GM21619 (cell line): ENCODE data around the gene SLF1.
"Not testable (repeated sequence)": the region's sequence is repeated elsewhere in the genome, so short reads cannot be mapped to it uniquely, and the experiment has no call there.

Source experiments
- ATAC-seq: cut with Tn5 transposase; IDR thresholded peaks from one replicate; pipeline ENCODE4 v1.9.1; 2021; ENCODE audit not compliant: unreplicated experiment

The SLF1 gene

DNA sequence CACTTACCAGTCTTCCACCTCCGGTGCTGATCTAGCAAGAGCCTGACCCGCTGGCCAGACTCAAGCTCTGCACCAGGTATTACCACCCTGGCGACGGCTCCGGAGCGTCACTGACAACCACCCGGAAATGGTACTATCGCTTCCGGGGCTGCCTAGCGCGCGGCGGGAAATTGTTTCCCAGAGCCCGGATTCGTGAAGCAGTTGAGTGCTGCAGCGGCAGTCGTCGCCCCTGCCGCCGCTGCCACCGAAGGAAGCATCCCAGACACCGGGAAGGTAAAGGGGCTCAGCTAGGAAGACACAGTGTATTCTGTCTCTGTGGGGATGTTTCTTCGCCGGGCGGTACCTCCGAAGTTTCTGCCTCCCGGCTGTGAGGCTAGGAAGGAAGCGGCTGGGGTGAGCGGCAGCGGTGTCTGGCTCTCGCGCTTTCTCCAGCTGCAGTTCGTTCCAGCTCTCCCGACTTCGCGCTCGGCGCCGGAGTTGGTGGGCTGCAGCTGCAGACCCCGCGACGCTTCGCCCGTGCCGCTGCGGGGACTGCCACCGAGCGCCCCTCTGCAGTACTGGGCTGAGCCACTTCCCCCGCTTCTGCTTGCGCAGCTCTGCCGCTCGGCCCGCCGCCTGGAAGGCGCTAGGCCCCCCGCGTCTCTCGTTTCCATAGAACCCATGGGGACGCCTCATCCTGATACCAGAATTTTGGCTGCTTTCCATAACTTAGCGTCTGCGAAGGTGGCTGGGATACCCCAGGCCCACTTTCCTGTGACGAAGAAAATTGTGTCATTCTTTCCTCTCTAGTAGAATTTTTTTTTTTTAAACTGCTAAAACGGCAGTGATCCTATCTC, at the start of gene SLF1, which contains the start of gene KIAA0825:
Gene SLF1, plus strand, starts transcription at position 177 of the 836 bp plus-strand sequence. CDS start 10,142 bp downstream, outside the sequence.
Gene KIAA0825, minus strand, starts transcription at position 112 of the 836 bp plus-strand sequence. CDS start 81,478 bp downstream, outside the sequence.
- peak; percentile 96 for ATAC-seq

- no peak for ATAC-seq
These were observed 47.1 kb upstream of the SLF1 start for GRCh38 chr5:94571415-94571814.

DNA sequence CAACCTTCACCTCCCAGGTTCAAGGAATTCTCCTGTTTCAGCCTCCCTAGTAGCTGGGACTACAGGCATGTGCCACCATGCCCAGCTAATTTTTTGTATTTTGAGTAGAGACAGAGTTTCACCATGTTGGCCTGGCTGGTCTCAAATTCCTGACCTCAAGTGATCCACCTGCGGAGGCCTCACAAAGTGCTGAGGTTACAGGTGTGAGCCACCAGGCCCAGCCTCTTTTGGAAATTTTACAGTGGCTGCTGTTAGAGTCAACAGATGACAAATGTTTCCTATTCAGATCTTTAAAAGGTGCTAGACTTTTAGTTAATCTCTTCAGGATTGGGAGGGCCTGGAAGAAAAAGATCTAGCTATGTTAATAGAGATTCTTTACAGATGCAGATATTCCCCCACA, 45.1 kb upstream of the SLF1 start:
- ATAC-seq: not testable (repeated sequence)

GRCh38 chr5:94575196-94575595, 43.3 kb upstream of the SLF1 start:
- no peak for ATAC-seq

GRCh38 chr5:94577466-94578245, 40.8 kb upstream of the SLF1 start:
- ATAC-seq: peak; percentile 78

DNA sequence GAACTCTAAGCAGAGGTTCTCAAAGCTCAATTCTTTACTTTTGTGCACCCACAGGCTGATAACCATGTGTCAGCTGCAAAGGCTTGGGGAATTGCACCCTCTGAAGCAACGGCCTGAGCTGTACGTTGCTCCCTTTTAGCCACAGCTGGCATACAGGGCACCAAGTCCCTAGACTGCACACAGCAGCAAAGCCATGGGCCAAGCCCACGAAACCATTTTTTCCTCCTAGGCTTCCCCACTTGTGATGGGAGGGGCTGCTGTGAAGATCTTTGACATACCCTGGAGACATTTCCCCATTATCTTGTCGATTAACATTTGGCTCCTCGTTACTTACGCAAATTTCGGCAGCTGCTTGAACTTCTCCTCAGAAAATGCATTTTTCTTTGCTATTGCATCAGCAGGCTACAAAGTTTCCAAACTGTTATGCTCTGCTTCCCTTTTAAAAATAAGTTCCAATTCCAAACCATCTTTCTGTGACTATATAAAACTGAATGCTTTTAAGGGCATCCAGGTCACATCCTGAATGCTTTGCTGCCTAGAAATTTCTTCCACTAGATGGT, 23.1 kb upstream of the SLF1 start:
- ATAC-seq: no peak

DNA sequence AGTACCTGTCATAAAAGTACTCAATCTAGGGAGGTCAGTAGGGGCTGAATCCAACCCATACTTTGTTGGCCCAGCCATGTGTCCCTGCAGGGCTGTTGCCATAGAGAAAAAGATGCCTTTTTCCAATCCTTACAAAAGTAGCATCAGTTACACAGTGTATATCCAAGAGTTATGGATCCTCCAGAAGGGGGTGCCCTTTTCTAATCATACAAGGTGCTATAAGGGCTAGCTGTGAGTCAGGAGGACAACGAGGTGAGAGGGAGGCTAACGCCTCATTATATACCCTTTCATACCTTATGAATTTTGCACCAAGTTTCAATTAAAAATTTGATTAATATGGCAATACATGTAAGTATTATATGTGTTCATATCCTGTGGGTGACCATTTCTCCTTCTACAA, 4.9 kb upstream of the SLF1 start:
- no peak for ATAC-seq

DNA sequence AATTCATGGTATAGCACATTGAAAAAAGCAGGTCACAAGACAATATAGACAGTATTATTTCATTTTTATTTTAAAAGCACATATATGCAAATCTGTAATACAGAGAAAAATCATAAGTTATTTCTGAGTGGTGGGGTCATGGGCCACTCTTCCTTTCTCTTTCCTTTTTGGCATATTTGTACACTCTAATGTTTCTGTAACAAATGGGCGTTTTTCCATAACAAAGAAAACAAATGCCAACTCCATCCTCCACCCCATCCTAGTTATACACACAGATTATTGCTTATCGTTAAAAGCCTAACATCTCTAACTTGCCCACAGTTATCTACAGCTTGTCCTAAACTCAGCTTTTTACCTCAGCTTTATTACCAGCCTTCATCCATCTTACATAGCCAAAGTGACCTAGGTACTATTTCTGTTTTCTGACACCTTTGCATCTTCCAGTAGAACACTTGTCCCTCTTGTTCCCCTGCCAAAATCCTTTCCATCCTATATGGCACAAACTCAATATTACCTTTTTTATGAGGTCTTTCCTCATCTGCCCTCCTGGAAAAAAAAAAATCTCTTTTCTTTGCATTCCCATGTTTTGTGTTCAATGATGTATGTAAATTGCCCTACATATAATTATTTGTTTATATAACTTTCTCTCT, 4.2 kb upstream of the SLF1 start:
- ATAC-seq: no peak

GRCh38 chr5:94615862-94616261, 2.6 kb upstream of the SLF1 start:
- ATAC-seq: no peak

- ATAC-seq: peak; percentile 29
These were observed 408 bp upstream of the SLF1 start for GRCh38 chr5:94618029-94618492.

DNA sequence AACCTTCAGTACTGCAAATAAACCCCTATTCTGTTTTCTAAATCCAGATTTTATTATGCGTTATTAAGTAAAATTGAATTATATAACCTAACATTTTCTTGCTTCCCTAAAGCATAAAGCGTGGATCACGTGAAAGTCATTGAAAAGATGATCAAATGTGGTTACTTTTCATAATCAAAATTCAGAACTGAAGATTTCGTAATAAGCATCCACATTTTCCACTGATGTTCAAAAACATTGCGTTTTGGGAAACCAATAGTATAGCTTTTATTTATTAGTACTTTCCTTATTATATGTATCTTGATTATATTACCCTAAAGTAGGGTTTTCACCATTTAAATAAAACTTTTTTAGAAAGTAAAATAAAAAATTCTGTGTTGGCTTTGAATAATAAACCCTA, 1.8 kb downstream of the SLF1 start:
- no peak for ATAC-seq

- no peak for ATAC-seq
These were observed 3.3 kb downstream of the SLF1 start for GRCh38 chr5:94621763-94622162.

GRCh38 chr5:94623011-94623410, 4.5 kb downstream of the SLF1 start:
- no peak for ATAC-seq

DNA sequence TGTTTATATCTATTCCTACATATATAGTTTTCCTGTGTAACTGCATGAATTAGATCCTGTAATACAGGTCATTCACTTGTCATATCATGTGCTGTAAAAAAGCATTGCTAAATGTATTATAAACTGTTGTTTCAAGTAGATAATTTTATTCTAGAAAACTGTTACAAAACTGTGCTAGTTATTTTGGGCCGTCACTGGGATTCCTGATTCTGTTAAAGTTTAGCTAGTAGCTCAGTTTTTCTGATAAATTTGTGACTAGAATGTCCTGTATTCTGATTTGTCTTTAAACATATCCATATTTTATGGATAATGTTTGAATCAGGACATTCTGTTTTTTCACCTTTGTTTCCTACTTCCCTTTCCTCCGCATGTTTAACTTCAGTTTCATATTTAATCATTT, 5.4 kb downstream of the SLF1 start:
- ATAC-seq: no peak

DNA sequence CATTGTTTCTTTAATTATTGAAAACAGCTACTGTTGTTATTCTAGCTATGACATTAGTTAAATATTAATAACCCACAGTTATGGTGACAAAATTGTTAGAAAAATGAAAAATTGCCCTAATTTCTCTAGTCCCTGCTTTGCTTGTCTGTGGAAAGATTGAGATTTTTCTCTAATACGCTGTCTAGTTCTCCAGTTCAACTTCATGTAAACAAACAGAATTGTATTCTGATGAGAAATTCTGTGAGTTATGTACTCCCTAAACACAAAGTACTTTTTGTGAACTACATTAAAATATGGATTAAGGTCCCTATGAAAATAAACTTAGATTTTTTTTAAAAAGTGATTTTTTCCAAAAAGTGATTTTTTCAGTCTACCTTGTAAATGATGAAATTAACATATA, 8.7 kb downstream of the SLF1 start:
- no peak for ATAC-seq

DNA sequence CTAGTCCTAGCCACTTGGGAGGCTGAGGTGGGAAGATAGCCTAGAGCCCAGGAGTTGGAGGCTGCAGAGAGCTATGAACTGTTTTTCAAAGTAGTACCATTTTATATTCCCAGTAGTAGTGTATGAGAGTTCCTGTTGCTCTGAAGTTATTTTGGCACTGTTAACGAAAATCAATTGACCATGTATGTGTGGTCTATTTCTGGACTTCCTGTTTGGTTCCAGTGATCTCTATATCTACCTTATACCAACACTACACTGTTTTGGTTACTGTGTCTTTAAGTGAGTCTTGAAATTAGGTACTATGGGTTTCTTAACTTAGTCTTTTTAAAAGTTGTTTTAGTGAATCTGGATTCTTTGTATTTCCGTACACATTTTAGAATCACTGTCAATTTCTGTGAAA, 13.6 kb downstream of the SLF1 start:
- peak; percentile 98 for ATAC-seq

- ATAC-seq: no peak
These were observed 21.7 kb downstream of the SLF1 start for GRCh38 chr5:94640176-94640575.

- no peak for ATAC-seq
These were observed 26.6 kb downstream of the SLF1 start for GRCh38 chr5:94645053-94645452.

DNA sequence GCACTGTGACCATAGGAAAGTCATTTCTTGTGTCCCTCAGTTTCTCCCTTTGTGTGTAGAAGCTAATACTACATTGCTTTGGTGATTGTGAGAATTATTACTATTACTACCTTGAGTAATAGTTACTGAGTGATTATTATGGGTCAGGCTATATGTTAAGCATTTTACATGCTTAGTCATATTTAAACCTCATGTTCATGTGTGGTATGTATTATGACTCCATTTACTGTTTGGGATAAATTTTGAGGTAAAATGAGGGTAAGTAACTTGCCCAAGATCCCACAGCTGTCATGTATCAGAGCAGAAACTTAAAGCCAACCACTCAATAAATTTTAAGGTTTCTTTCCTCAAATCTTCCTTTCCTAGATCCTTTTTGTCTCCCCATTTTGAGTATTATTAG, 28.3 kb downstream of the SLF1 start:
- no peak for ATAC-seq

- no peak for ATAC-seq
These were observed 31.4 kb downstream of the SLF1 start for GRCh38 chr5:94649874-94650273.

GRCh38 chr5:94658272-94658671, 39.8 kb downstream of the SLF1 start:
- ATAC-seq: no peak
